ENCODE measurements around the gene SLC16A4.

GRCh38 chr1:110430901-110431300 is 40.1 kb upstream of the SLC16A4 start:
- no peak for TF ChIP-seq CTCF (IDR thresholded peaks at IDR 0.05)
- no peak for TF ChIP-seq POLR2A (IDR thresholded peaks at IDR 0.05)

All from lower leg skin (tissue), 3 donors.